SW 1271 (cell line): ENCODE data around the gene NT5C.

Experiments
- DNase-seq, 2 experiments: peaks; one replicate each; lab custom pipeline; 2025; lab: John Stamatoyannopoulos, UW

Gene NT5C

GRCh38 chr17:75091855-75092327 lies 39.7 kb downstream of the NT5C start:
- no peak for DNase-seq

GRCh38 chr17:75090871-75091854 lies 40.4 kb downstream of the NT5C start:
- no peak for DNase-seq

GRCh38 chr17:75088465-75089417 lies 42.8 kb downstream of the NT5C start:
- DNase-seq: peak in 1 of 2 experiments; percentile 14

GRCh38 chr17:75087558-75088453 lies 43.7 kb downstream of the NT5C start, which contains the start of gene SLC16A5:
Gene SLC16A5, plus strand, starts transcription at chr17:75087954. Its CDS starts 5,683 bp downstream, at chr17:75093637.
- peak; percentile 87 to 89 for DNase-seq

GRCh38 chr17:75087182-75087557 lies 44.4 kb downstream of the NT5C start:
- DNase-seq: no peak

- no peak for DNase-seq
These were observed 44.9 kb downstream of the NT5C start for GRCh38 chr17:75086496-75087181.

- no peak for DNase-seq
These were observed 47.4 kb downstream of the NT5C start for GRCh38 chr17:75084039-75084660.

- DNase-seq: no peak
These were observed 48.9 kb downstream of the NT5C start for GRCh38 chr17:75082683-75083082.

- no peak for DNase-seq
These were observed 49.7 kb downstream of the NT5C start for GRCh38 chr17:75081611-75082540.
